Nephron (organoid): ENCODE results near the gene NECAB2.

ENCODE experiments used
- H3K27ac Mint-ChIP-seq, 3 experiments: 2 replicates each; pipeline ENCODE4 v1.8.0; 2020; ENCODE audit warnings: mixed read lengths in 3 of 3, mild to moderate bottlenecking in 2 of 3, moderate library complexity in 1 of 3
- H3K27me3 Mint-ChIP-seq: 2 replicates; pipeline ENCODE4 v1.8.0; 2021; ENCODE audit warnings: low read depth, mild to moderate bottlenecking, moderate library complexity, mixed read lengths
- H3K36me3 Mint-ChIP-seq: 2 replicates; pipeline ENCODE4 v1.8.0; 2020; ENCODE audit warnings: low read depth, mixed read lengths
- H3K4me1 Mint-ChIP-seq: 2 replicates; pipeline ENCODE4 v1.8.0; 2020; ENCODE audit warnings: mixed read lengths
- H3K4me3 Mint-ChIP-seq, 3 experiments: 2 replicates each; pipeline ENCODE4 v1.8.0; 2020; ENCODE audit warnings: mild to moderate bottlenecking in 3 of 3, mixed read lengths in 3 of 3, moderate library complexity in 2 of 3
- H3K9me3 Mint-ChIP-seq: 2 replicates; pipeline ENCODE4 v1.8.0; 2020; ENCODE audit warnings: mixed read lengths
- TF ChIP-seq, protein P1 (sequence below), 3 experiments: fragments of 200-600 bp; sonication (generic); IDR thresholded peaks; one replicate each; pipeline ENCODE4 v1.5.0; 2021; ENCODE audit warnings: antibody characterized with exemption in 3 of 3; ENCODE audit not compliant: unreplicated experiment in 3 of 3

Gene NECAB2

DNA sequence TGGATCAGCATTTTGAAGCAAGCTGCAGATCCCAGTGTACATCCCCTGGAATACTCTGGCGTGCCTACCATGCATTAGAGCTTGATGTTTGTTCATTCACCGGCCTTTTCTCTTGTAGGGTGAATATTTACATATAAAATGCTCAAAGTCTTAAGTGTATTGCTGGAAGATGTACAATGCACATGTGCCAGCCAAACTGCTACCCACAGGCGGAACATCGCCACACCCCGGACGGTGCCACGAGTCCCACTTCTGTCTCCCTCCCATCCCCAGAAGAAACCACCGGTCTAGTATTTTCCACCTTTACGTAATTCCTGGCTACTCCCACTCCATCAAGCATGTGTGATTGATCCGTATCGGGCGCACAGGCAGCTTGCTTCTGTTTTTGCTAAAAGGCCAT, 70.4 kb downstream of the NECAB2 start:
- Mint-ChIP-seq H3K4me1 (peaks cover 12% of the 10 kb centered on the region), H3K4me3 (no peak overlapping the region), H3K36me3 (no peaks in the 10 kb centered on the region), H3K27me3 (peaks cover 35% of the 10 kb centered on the region), H3K9me3 (peaks cover 3% of the 10 kb centered on the region), H3K27ac (no peak overlapping the region)
- TF ChIP-seq, protein P1, sequence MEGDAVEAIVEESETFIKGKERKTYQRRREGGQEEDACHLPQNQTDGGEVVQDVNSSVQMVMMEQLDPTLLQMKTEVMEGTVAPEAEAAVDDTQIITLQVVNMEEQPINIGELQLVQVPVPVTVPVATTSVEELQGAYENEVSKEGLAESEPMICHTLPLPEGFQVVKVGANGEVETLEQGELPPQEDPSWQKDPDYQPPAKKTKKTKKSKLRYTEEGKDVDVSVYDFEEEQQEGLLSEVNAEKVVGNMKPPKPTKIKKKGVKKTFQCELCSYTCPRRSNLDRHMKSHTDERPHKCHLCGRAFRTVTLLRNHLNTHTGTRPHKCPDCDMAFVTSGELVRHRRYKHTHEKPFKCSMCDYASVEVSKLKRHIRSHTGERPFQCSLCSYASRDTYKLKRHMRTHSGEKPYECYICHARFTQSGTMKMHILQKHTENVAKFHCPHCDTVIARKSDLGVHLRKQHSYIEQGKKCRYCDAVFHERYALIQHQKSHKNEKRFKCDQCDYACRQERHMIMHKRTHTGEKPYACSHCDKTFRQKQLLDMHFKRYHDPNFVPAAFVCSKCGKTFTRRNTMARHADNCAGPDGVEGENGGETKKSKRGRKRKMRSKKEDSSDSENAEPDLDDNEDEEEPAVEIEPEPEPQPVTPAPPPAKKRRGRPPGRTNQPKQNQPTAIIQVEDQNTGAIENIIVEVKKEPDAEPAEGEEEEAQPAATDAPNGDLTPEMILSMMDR (IDR thresholded peaks at IDR 0.05; ENCODE audit: unreplicated experiment in 3 of 3), result no peak

DNA sequence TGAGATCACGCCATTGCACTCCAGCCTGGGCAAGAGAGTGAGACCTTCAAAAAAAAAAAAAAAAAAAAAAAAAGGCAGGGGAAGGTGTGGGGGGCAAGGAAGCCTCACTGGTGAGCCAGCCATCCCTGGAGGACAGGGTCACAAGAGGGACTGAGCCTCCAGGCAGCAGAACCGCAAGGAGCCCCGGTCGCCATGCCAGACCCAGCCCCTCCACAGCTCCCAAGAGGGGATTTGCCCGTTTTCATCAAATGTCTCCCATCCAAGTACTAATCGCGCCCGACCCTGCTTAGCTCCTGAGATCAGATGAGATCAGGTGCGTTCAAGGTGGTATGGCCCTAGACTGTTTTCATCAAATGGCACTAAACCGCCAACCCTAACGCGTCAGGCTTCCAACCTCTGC, 71.7 kb downstream of the NECAB2 start:
- Mint-ChIP-seq H3K4me1 (peaks cover 12% of the 10 kb centered on the region), H3K4me3 (no peak overlapping the region), H3K36me3 (no peaks in the 10 kb centered on the region)

DNA sequence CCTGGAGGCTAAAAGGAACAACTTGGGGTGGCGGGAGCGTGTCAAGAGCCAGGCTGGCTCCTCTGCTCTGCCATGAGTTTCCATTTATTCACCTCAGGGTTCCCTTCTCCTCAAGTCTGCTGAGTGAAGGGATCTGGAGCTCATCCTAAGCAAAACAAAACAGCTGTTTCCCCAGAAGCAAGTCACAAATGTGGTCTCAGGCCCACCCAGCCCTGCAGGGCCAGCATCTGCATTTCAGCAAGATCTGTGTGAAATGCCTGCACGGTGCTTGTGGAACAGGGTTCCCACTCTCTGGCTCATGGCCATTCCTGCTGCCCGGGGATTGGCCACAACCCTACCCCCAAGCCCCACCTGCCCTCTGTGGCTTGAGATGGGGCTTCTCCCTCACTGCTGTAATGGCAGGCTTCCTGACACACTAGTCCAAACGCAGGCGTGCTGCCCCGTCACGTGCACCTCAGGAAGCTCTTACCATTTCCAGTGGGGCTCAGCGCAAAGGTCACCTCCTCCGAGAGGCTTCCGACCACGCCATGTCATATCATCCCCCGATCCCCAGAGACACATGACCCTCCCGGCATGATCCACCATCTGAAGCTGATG, 72.3 kb downstream of the NECAB2 start:
- Mint-ChIP-seq H3K4me3 (peak overlapping the region in 1 of 3 experiments; percentile 16), H3K36me3 (no peaks in the 10 kb centered on the region), H3K4me1 (peaks cover 12% of the 10 kb centered on the region), H3K27ac (no peak overlapping the region), H3K9me3 (peaks cover 3% of the 10 kb centered on the region), H3K27me3 (peaks cover 47% of the 10 kb centered on the region)
- TF ChIP-seq, protein P1 (IDR thresholded peaks at IDR 0.05; ENCODE audit: unreplicated experiment in 3 of 3), result no peak

More for the DNA sequence above, 71.7 kb downstream of the NECAB2 start:
- peaks cover 3% of the 10 kb centered on the region for H3K9me3 Mint-ChIP-seq
- TF ChIP-seq, protein P1 (IDR thresholded peaks at IDR 0.05; ENCODE audit: unreplicated experiment in 3 of 3), result no peak
- no peak overlapping the region for H3K27ac Mint-ChIP-seq
- H3K27me3 Mint-ChIP-seq, result peaks cover 47% of the 10 kb centered on the region

DNA sequence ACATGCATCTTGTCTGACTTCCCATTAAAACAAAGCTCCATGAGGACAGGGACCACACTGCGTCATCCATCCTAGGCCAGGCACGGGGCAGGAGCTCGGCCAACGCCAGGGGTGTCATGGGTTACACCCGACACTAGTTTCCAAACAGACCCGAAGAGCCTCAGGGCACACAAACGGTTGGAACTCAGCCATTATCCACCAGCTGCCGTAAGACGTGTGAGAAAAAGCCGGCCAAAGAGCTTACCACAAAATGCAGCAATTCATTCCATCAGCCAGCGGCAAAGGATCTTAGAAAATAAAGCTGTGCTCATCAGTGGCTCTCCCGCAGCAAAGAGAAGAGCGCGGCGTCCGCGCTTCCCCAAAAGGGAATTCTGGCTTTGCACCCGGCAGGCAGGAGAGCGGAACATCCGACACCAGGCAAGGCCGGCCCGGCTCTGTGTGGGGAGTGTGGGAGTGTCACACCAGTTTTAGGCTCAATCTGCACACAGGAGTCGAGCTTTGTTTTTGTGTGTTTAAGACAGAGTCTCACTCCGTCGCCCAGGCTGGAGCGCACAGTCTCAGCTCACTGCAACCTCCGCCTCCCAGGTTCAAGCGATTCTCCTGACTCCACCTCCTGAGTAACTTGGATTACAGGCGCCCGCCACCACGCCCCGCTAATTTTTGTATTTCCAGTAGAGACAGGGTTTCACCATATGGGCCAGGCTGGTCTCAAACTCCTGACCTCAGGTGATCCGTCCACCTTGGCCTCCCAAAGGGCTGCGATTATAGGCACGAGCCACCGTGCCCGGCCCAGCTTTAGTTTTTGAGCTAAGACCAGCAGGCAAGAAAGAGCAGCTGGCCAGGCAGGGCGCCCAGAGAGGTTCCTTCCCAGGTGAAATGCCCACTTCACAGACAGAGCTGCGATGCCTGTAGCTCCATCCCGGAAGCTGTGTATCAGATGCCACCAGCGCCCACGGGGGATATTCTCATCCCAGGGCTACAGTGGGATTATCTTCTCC, 73.1 kb downstream of the NECAB2 start:
- H3K36me3 Mint-ChIP-seq, result no peaks in the 10 kb centered on the region
- TF ChIP-seq, protein P1 (IDR thresholded peaks at IDR 0.05; ENCODE audit: unreplicated experiment in 3 of 3), result no peak
- H3K27me3 Mint-ChIP-seq, result peaks cover 47% of the 10 kb centered on the region
- peaks cover 12% of the 10 kb centered on the region for H3K4me1 Mint-ChIP-seq
- H3K9me3 Mint-ChIP-seq, result no peaks in the 10 kb centered on the region
- peak overlapping the region in 1 of 3 experiments; percentile 17 for H3K27ac Mint-ChIP-seq
- peak overlapping the region in 1 of 3 experiments; percentile 16 for H3K4me3 Mint-ChIP-seq

DNA sequence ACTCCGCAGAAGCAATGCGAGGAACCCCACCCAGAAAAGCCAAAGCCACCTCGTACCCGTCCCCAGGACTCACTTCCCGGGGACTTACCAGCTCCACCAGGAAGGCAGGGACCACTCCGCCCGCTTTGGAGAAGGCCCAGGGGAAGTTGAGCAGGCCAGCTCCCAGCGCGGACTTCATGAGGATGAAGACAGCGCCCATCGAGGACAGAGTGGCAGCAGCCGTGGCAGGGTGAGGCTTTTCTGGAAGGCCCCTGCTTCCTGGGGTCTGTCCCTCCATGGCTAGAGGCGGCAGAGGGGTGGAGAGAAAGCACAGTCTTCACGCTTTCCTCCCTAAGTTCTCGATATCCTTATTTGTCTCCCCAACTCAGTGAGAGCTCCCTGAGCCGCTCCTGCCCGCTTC, 73.8 kb downstream of the NECAB2 start:
- Mint-ChIP-seq H3K4me3 (no peak overlapping the region), H3K27ac (no peak overlapping the region), H3K4me1 (peaks cover 12% of the 10 kb centered on the region), H3K27me3 (peaks cover 47% of the 10 kb centered on the region), H3K9me3 (no peaks in the 10 kb centered on the region), H3K36me3 (no peaks in the 10 kb centered on the region)
- TF ChIP-seq, protein P1 (IDR thresholded peaks at IDR 0.05; ENCODE audit: unreplicated experiment in 3 of 3), result no peak
